Heart right ventricle (tissue), 16 donors: Measurements from ENCODE around the gene SLC39A11. TPM values are rescaled to one million over a fixed set of nuclear protein-coding genes. Genes with fewer than 3 reads are reported as not detected.

Experiments used
- ATAC-seq, 8 donors: fragments of 200-7000 bp; cut with Tn5 transposase; one replicate each; pipeline ENCODE4 v1.9.1; 2020; ENCODE audit warnings: mild to moderate bottlenecking in 8 of 8, moderate library complexity in 8 of 8, moderate number of reproducible peaks in 1 of 8
- DNase-seq, 2 donors: peaks; one replicate each; pipeline ENCODE4 v3.0.0-alpha.2; 2020
- H3K27ac ChIP-seq, 10 donors: fragments of 200-600 bp; sonication (generic) in 2 of 10; one replicate each; pipeline versions ENCODE4 v1.5.0 to v1.8.0; 2020 to 2022; ENCODE audit warnings: mild to moderate bottlenecking in 3 of 10
- H3K27me3 ChIP-seq, 7 donors: fragments of 200-600 bp; one replicate each; pipeline ENCODE4 v1.8.0; 2021 to 2022; ENCODE audit warnings: mild to moderate bottlenecking in 2 of 7
- H3K36me3 ChIP-seq, 9 donors: fragments of 200-600 bp; sonication (generic) in 1 of 9; one replicate each; pipeline versions ENCODE4 v1.5.0 to v1.8.0; 2020 to 2022; ENCODE audit warnings: mild to moderate bottlenecking in 2 of 9
- H3K4me1 ChIP-seq, 9 donors: fragments of 200-600 bp; sonication (generic) in 1 of 9; one replicate each; pipeline versions ENCODE4 v1.5.0 to v1.8.0; 2020 to 2022; ENCODE audit warnings: mild to moderate bottlenecking in 4 of 9
- H3K4me3 ChIP-seq, 10 donors: fragments of 200-600 bp; sonication (generic) in 2 of 10; one replicate each; pipeline versions ENCODE4 v1.5.0 to v1.8.0; 2020 to 2022; ENCODE audit warnings: mild to moderate bottlenecking in 7 of 10, moderate library complexity in 2 of 10
- H3K9me3 ChIP-seq, 11 donors: fragments of 200-600 bp in 10 of 11; sonication (generic) in 2 of 11; one replicate each; pipeline versions ENCODE4 v1.5.0 to v1.8.0; 2013 to 2022; ENCODE audit warnings: mild to moderate bottlenecking in 2 of 11, control low read depth in 1 of 11, moderate library complexity in 1 of 11
- WGBS, 2 donors: extraction: QIAGEN DNeasy Blood & Tissue Kit; methylation state at CpG; one replicate each; pipeline ENCODE4 v1.1.7; 2013; ENCODE audit warnings: inconsistent platforms in 1 of 2; 5-methylcytosine and 5-hydroxymethylcytosine counted together
- intact Hi-C, 10 donors: fragments of 100-400 bp; cut with DNase I; formaldehyde crosslinking; loops; one replicate each; pipeline versions ENCODE4 v1.11.1 to v1.14.2; 2022
- polyA plus RNA-seq, 2 donors: library from polyadenylated mRNA; stranded (reverse); fragments of 200-250 nt; gene quantifications; one replicate each; pipeline ENCODE4 v1.2.3, GENCODE V29; 2013
- total RNA-seq, 10 donors: library from RNA; stranded (reverse); fragmentation: NEBNext Ultra II Directional in 3 of 10; extraction: Animal tissue kit (Norgen Biotek cat#: 25700) in 3 of 10; gene quantifications; one replicate each; pipeline versions ENCODE4 v1.2.1 to v1.2.4, GENCODE V29; 2021 to 2023
- TF ChIP-seq, protein P1 (sequence below), 9 donors: fragments of 200-600 bp; sonication (generic) in 2 of 9; IDR thresholded peaks; one replicate each; pipeline versions ENCODE4 v1.5.0 to v1.8.0; 2021 to 2022; ENCODE audit warnings: antibody characterized with exemption in 9 of 9, mild to moderate bottlenecking in 5 of 9, moderate library complexity in 1 of 9
- donor health status: Arrhythmogenic right ventricular cardiomyopathy.
- donor health status: ischemic (EF 13 %, LVEDD 7.1; RV severe dilation, severe dysfunction).
- donor health status: healthy with polysubstance abuse.
- donor health status: DM: no; HTN: yes; CAD: no.
- donor health status: DM: no; HTN: no; CAD: no.
- donor health status: ischemic (EF 25% LVEDD 6.9; RV normal size, moderate dysfunction).
- donor health status: ischemic (EF 25% LVEDD 5.7; RV mildly dilated, moderate dysfunction).
- donor health status: healthy.
- donor health status: DM: yes; HTN: yes; CAD: no.
- donor health status: Ischemic cardiomyopathy.
- donor health status: ischemic (EF 35%, LVEDD 5.7; RV mildly dilated, moderate dysfunction).
- donor health status: nonischemic (EF 11% LVEDD 7.7; RV severe dilation, severe dysfunction).
- donor health status: DM: yes; HTN: yes; CAD: no.
- donor health status: PGD.
- donor health status: ischemic (EF 29% LVEDD 5.4; RV normal size, mild dysfunction).
- donor health status: nonischemic (EF 23%, LVEDD 6.1; RV moderate dilation, normal function).

Gene SLC39A11
- total and polyA plus RNA-seq, 12 donors: 2.4 to 11.3 (median 6.4) TPM

DNA sequence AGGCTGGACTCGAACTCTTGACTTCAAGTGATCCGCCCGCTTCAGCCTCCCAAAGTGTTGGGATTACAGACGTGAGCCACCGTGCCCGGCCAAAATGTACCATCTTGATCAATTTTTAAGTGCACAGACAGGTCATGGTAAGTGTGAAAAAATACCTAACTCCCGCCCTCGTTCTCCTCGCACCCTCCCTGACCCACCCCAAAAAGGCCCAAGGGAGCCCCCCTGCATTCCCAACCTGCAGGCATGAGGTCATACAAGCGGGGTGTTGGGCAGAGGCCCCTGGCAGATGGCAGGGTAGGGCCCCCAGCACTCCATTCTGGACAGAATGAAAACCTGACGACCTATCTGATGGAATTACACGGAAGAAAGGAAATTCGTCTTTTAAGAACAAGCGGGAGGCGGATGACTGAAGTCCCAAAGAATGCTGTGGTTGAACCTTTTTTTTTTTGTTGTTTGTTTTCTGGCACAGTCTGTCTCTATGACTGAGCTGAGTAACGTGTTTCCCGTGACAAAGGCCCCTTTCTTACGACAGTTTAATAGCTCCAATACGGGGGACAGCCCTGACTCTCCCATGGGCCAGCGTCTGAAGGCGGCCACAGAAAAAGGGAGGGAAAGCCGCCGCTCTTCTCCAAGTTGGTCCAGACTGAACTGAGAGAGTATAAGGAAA, 376.4 kb downstream of the SLC39A11 start:
- Histone ChIP-seq H3K4me3 (no peak overlapping the region), H3K4me1 (peaks cover 0 to 19% (median 0%) of the 10 kb centered on the region in 9 donors), H3K27me3 (no peaks in the 10 kb centered on the region), H3K36me3 (peaks cover 0 to 3% (median 0%) of the 10 kb centered on the region in 9 donors), H3K27ac (no peak overlapping the region), H3K9me3 (peaks cover 0 to 10% (median 0%) of the 10 kb centered on the region in 11 donors)
- no peak for DNase-seq
- intact Hi-C loops: no loop called here
- TF ChIP-seq, protein P1, sequence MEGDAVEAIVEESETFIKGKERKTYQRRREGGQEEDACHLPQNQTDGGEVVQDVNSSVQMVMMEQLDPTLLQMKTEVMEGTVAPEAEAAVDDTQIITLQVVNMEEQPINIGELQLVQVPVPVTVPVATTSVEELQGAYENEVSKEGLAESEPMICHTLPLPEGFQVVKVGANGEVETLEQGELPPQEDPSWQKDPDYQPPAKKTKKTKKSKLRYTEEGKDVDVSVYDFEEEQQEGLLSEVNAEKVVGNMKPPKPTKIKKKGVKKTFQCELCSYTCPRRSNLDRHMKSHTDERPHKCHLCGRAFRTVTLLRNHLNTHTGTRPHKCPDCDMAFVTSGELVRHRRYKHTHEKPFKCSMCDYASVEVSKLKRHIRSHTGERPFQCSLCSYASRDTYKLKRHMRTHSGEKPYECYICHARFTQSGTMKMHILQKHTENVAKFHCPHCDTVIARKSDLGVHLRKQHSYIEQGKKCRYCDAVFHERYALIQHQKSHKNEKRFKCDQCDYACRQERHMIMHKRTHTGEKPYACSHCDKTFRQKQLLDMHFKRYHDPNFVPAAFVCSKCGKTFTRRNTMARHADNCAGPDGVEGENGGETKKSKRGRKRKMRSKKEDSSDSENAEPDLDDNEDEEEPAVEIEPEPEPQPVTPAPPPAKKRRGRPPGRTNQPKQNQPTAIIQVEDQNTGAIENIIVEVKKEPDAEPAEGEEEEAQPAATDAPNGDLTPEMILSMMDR (IDR thresholded peaks at IDR 0.05): no peak
- ATAC-seq: peak in 6 of 8 donors; percentile 34 to 72 (median 49)
- WGBS, 2 donors: 72 to 81% methylated on average over 23 of the region's 23 CpGs

DNA sequence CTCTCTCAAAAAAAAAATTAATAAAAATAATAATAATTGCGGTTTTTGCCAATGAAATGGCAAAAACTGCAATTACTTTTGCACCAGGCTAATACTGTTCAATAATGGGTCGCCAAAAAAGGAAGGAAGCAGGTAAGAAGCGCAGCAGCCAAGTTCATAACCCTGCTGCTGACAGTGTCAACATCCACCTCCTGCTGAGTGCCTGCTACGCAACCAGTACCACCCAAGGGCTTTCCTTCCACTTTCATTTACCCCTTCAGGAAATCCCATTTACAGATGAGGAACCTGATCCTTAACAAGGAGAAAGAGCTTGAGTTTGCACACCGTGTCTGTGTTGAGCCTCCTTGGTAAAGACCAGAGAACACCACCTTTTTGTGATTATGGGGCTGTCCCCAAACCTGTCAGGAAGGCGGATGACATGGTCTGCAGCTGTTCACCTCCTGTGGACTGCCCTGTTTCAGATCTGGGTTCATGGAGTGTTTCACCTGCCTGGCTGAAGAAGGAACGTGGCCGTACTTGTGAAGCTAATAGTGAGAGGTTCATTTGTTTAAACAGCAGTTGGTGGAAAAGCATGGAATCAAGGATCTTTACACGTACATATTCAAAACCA, 378.0 kb downstream of the SLC39A11 start:
- no peak overlapping the region for H3K4me3 ChIP-seq
- intact Hi-C loops: no loop called here
- DNase-seq (no peak), ATAC-seq (no peak)
- WGBS, 2 donors: 80 to 85% methylated on average over 9 of the region's 9 CpGs
- H3K4me1 ChIP-seq: peaks cover 0 to 17% (median 0%) of the 10 kb centered on the region in 9 donors
- H3K9me3 ChIP-seq: peaks cover 0 to 18% (median 2%) of the 10 kb centered on the region in 11 donors
- no peak overlapping the region for H3K27ac ChIP-seq
- peaks cover 0 to 3% (median 0%) of the 10 kb centered on the region in 9 donors for H3K36me3 ChIP-seq
- no peaks in the 10 kb centered on the region for H3K27me3 ChIP-seq
- TF ChIP-seq, protein P1 (IDR thresholded peaks at IDR 0.05): no peak

DNA sequence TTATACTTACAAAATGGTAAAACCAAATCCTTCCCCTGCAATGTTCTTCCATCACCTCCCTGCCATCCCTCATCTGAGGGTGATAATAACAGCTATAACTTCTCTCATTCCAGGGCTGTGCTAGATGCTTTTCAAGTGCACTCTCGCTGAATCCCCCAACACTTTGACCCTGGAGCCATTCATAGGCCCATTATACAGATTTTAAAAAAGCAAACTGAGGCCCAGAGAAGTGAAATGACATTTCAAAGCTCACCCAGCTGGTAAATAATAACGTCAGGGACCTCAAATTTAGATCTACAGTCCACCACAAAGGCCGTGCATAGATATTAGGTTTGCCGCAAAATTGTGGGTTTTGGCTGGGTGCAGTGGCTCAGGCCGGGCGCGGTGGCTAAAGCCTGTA, 378.8 kb downstream of the SLC39A11 start:
- no peak for DNase-seq
- H3K27me3 ChIP-seq: no peaks in the 10 kb centered on the region
- ATAC-seq: no peak
- 93% methylated on average over 7 of the region's 7 CpGs for WGBS, 2 donors
- peaks cover 0 to 3% (median 0%) of the 10 kb centered on the region in 9 donors for H3K36me3 ChIP-seq
- H3K4me3 ChIP-seq: no peak overlapping the region
- peaks cover 0 to 20% (median 2%) of the 10 kb centered on the region in 11 donors for H3K9me3 ChIP-seq
- intact Hi-C loops: no loop called here
- peaks cover 0 to 10% (median 0%) of the 10 kb centered on the region in 9 donors for H3K4me1 ChIP-seq
- H3K27ac ChIP-seq: no peak overlapping the region
- TF ChIP-seq, protein P1 (IDR thresholded peaks at IDR 0.05): no peak

DNA sequence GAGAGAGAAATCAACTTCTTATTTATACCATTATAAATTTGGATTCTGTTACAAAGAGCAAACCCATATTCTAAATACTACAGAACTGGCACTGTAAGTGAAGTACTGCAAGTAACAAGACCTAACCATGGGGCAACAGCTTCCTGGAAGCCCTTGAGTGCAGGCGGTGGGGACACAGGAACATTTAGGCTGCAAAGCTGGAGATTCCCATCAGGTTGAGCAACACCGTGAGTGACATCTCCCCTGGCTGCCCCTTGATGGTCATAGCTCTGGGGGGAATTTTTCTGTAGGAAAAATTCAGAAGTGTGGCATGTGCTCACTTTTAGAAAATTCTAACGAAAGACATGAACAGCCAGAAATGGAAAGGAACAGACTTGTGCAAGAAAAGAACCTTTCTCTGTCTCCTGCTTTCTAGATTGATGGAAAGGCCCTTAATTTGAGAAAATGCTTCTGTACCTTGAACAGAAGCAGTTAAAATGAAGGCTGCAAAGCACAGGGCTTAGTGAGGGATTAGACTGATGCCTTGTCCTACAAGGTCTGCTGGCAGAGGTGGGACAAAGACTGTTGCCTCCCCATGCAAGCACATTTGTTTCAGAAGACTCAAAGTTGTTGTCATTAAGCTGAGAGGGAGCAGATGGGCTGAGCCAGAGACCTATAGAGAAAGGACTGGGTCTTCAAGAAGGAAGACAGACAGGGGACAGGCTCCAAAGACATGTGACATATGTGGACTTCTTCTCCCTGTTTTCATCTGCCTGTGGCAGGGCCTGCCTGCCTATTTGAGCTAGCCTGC, 380.8 kb downstream of the SLC39A11 start:
- peaks cover 0 to 3% (median 0%) of the 10 kb centered on the region in 9 donors for H3K36me3 ChIP-seq
- TF ChIP-seq, protein P1 (IDR thresholded peaks at IDR 0.05): no peak
- ATAC-seq: no peak
- intact Hi-C loops: no loop called here
- no peaks in the 10 kb centered on the region for H3K27me3 ChIP-seq
- 97% methylated on average over 3 of the region's 3 CpGs for WGBS, 2 donors
- no peak overlapping the region for H3K27ac ChIP-seq
- peaks cover 0 to 31% (median 5%) of the 10 kb centered on the region in 11 donors for H3K9me3 ChIP-seq
- no peak for DNase-seq
- no peak overlapping the region for H3K4me3 ChIP-seq
- H3K4me1 ChIP-seq: peaks cover 0 to 10% (median 0%) of the 10 kb centered on the region in 9 donors
